Lung (tissue), 12 donors: ENCODE measurements around the gene PMAIP1. TPM values are rescaled to one million over a fixed set of nuclear protein-coding genes. Genes with fewer than 3 reads are reported as not detected.
A peak's percentile ranks its signal among the peaks of the same experiment; 100 is the strongest.

Source experiments
- ATAC-seq: fragments of 200-7000 bp; cut with Tn5 transposase; one replicate; pipeline ENCODE4 v1.9.1; 2020; ENCODE audit warnings: moderate number of reproducible peaks; ENCODE audit not compliant: insufficient read depth, low FRiP score
- DNase-seq, 3 donors: peaks; one replicate each; pipeline ENCODE4 v3.0.0-alpha.2; 2013 to 2017
- H3K27ac ChIP-seq, 2 donors: one replicate each; pipeline ENCODE4 v1.5.1; 2013; ENCODE audit warnings: mild to moderate bottlenecking in 2 of 2, moderate library complexity in 2 of 2, control low read depth in 1 of 2, inconsistent platforms in 1 of 2, low read depth in 1 of 2, low read length in 1 of 2
- H3K27me3 ChIP-seq, 3 donors: one replicate each; pipeline ENCODE4 v1.5.1; 2013; ENCODE audit warnings: low read length in 2 of 3; ENCODE audit not compliant: control insufficient read depth in 3 of 3, insufficient read depth in 3 of 3
- H3K36me3 ChIP-seq, 4 donors: one replicate each; pipeline ENCODE4 v1.5.1; 2013; ENCODE audit warnings: low read length in 4 of 4, mild to moderate bottlenecking in 1 of 4, moderate library complexity in 1 of 4; ENCODE audit not compliant: control insufficient read depth in 4 of 4, insufficient read depth in 4 of 4
- H3K4me1 ChIP-seq, 5 donors: one replicate each; pipeline ENCODE4 v1.5.1; 2013; ENCODE audit warnings: low read length in 5 of 5, mild to moderate bottlenecking in 2 of 5, moderate library complexity in 1 of 5; ENCODE audit not compliant: control insufficient read depth in 5 of 5, insufficient read depth in 5 of 5
- H3K4me3 ChIP-seq: one replicate; pipeline ENCODE4 v1.5.1; 2013; ENCODE audit warnings: mild to moderate bottlenecking, control low read depth, moderate library complexity
- H3K9ac ChIP-seq, 2 donors: one replicate each; pipeline ENCODE4 v1.5.1; 2013; ENCODE audit warnings: low read length in 2 of 2, control low read depth in 1 of 2; ENCODE audit not compliant: insufficient read depth in 1 of 2
- H3K9me3 ChIP-seq, 4 donors: one replicate each; pipeline ENCODE4 v1.5.1; 2013; ENCODE audit warnings: low read length in 3 of 4, mild to moderate bottlenecking in 1 of 4, moderate library complexity in 1 of 4; ENCODE audit not compliant: control insufficient read depth in 4 of 4, insufficient read depth in 3 of 4
- WGBS, 2 donors: extraction: QIAGEN DNeasy Blood & Tissue Kit; methylation state at CpG; one replicate each; pipeline ENCODE4 v1.1.7; 2013; 5-methylcytosine and 5-hydroxymethylcytosine counted together
- polyA plus RNA-seq, 2 donors: library from polyadenylated mRNA; stranded (reverse); fragments of 200-250 nt; gene quantifications; one replicate each; pipeline ENCODE4 v1.2.1, GENCODE V29; 2013
- total RNA-seq, 2 donors: library from RNA; depleted of rRNA in 1 of 2; stranded (reverse); fragments of >200 nt in 1 of 2; gene quantifications; one replicate each; pipeline ENCODE4 v1.2.1, GENCODE V29; 2014 to 2021
- TF ChIP-seq, protein P1 (sequence below): IDR thresholded peaks from 2 replicates; pipeline ENCODE4 v1.5.1; 2012; ENCODE audit warnings: mild to moderate bottlenecking; ENCODE audit errors: control extremely low read depth, extremely low read depth
- donor health status: control.
- donor health status: control.
- donor health status: Bipolar disorder and iron deficiency.
- donor health status: healthy.
- donor health status: DM: yes; HTN: yes; CAD: no.

The PMAIP1 gene
- total and polyA plus RNA-seq, 4 donors, result 2.4 to 9.4 (median 4.7) TPM

DNA sequence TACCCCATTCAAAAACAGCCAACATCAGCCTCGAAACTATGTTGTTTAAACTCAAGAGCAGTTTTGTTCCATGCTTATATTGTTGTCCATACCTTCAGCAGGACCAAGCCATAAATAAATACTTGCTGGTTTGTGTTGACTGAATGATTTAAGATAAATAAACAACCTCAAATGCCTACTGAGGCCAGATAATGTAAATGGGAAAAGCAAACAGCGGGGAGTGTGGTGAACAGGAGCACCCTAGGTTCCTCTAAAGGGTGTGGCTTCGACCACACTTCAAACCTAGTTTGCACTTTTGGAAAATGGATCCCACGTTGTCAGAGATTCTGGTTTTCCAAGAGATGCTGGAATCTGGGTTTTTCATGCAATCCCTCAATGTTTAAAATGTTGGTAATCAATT is 1.7 kb upstream of the PMAIP1 start:
- DNase-seq, result no peak
- Histone ChIP-seq H3K4me3 (no peak overlapping the region), H3K9me3 (no peaks in the 10 kb centered on the region)

DNA sequence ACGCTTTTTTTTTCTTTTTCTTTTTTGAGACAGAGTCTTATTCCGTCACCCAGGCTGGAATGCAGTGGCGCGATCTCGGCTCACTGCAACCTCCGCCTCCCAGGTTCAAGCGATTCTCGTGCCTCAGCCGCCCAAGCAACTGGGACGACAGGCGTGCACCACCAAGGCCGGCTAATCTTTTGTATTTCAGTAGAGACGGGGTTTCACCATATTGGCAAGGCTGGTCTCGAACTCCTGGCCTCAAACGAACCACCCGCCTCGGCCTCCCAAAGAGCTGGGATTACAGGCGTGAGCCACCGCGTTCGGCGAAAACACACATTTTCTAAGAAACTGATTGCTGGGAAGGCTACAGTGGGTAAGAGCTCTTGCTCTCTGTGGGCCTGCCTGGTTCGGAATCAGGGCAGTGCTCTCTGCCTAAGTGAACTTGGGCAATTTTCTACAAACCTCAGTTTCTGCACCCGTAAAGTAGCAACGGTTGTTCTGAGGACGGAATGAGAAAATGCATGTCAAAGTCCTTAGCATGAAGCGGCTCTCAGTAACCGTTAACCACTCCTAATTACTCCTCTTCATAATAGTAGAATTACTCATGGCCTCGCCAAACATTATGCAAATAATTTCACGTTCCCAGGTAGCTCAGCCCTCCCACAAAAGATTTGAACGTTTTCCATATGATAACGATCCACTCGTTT is 1.0 kb upstream of the PMAIP1 start:
- TF ChIP-seq, protein P1, sequence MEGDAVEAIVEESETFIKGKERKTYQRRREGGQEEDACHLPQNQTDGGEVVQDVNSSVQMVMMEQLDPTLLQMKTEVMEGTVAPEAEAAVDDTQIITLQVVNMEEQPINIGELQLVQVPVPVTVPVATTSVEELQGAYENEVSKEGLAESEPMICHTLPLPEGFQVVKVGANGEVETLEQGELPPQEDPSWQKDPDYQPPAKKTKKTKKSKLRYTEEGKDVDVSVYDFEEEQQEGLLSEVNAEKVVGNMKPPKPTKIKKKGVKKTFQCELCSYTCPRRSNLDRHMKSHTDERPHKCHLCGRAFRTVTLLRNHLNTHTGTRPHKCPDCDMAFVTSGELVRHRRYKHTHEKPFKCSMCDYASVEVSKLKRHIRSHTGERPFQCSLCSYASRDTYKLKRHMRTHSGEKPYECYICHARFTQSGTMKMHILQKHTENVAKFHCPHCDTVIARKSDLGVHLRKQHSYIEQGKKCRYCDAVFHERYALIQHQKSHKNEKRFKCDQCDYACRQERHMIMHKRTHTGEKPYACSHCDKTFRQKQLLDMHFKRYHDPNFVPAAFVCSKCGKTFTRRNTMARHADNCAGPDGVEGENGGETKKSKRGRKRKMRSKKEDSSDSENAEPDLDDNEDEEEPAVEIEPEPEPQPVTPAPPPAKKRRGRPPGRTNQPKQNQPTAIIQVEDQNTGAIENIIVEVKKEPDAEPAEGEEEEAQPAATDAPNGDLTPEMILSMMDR, result no peak
- Histone ChIP-seq H3K4me3 (peak overlapping the region; percentile 13), H3K9me3 (no peaks in the 10 kb centered on the region), H3K36me3 (no peaks in the 10 kb centered on the region), H3K9ac (peak overlapping the region in 1 of 2 donors; percentile 72), H3K27me3 (peaks cover 0 to 63% (median 59%) of the 10 kb centered on the region in 3 donors), H3K27ac (peak overlapping the region in 1 of 2 donors; percentile 95), H3K4me1 (peaks cover 0 to 12% (median 0%) of the 10 kb centered on the region in 5 donors)
- 44 to 52% methylated on average over 33 of the region's 33 CpGs for WGBS, 2 donors
- ATAC-seq (peak; percentile 15), DNase-seq (peak; percentile 17 to 64 (median 26))

More for the DNA sequence above, 1.7 kb upstream of the PMAIP1 start:
- no peak for ATAC-seq
- no peak overlapping the region for H3K9ac ChIP-seq
- H3K27ac ChIP-seq, result no peak overlapping the region
- H3K4me1 ChIP-seq, result peaks cover 0 to 12% (median 0%) of the 10 kb centered on the region in 5 donors
- H3K27me3 ChIP-seq, result peaks cover 0 to 61% (median 59%) of the 10 kb centered on the region in 3 donors
- 61 to 71% methylated on average over 4 of the region's 4 CpGs for WGBS, 2 donors
- TF ChIP-seq, protein P1, result no peak
- H3K36me3 ChIP-seq, result no peaks in the 10 kb centered on the region

DNA sequence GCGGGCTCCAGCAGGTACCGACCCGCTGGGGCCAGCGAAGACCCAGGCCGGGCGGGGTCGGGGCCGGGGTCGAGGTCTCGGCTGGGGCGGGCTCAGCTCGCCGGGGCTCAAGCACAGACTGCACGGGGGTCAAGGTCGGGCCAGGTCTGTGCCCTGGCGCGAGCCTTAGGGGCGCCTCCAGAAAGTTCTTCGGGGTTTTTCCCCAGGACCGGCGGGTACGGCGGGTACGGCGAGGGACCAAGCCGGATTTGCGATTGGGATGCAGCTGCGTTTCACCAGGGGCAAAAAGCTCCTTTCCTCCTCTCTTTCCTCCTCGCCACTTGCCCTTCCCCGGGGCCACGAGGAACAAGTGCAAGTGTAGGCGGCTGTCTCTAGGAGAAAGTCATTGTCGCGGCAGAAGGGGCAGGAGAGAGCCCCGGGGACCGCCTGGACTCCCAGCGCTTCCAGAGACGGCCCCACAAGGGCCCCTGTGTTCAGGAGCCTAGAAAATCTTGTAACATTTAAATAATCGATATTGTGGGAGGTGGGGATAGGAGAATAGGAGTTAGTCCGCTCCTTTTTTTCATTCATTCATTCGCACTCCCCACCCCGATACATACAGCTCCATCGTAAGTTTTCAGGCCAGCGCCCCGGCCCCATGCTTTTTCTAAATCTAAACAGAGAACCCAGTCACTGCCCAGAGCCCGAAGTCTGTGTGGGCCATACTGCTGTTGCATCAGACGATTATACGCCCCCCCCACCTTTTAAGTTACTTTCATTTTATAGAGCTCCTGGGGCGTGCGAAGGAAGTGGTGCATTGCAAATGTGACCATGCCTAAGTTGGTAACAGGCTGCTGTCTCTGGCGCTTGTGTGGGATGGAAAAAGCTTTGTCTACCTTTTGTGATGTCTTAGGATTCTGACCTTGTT is 679 bp downstream of the PMAIP1 start:
- ATAC-seq (peak; percentile 5), DNase-seq (peak; percentile 41 to 68 (median 56))
- TF ChIP-seq, protein P1, result no peak
- H3K4me3 ChIP-seq, result peak overlapping the region; percentile 75
- 1% methylated on average over 30 to 51 of the region's 51 CpGs for WGBS, 2 donors
- H3K9ac ChIP-seq, result no peak overlapping the region
- H3K27ac ChIP-seq, result peak overlapping the region in 1 of 2 donors; percentile 83
- no peaks in the 10 kb centered on the region for H3K36me3 ChIP-seq
- peaks cover 0 to 63% (median 57%) of the 10 kb centered on the region in 3 donors for H3K27me3 ChIP-seq
- H3K4me1 ChIP-seq, result peaks cover 0 to 12% (median 0%) of the 10 kb centered on the region in 5 donors
- no peaks in the 10 kb centered on the region for H3K9me3 ChIP-seq
